GM18498 (cell line): ENCODE data around the gene LY6G6D.

Source experiments
- ATAC-seq: cut with Tn5 transposase; IDR thresholded peaks from one replicate; pipeline ENCODE4 v1.9.1; 2021; ENCODE audit warnings: mild to moderate bottlenecking, moderate library complexity; ENCODE audit not compliant: unreplicated experiment

Gene LY6G6D

DNA sequence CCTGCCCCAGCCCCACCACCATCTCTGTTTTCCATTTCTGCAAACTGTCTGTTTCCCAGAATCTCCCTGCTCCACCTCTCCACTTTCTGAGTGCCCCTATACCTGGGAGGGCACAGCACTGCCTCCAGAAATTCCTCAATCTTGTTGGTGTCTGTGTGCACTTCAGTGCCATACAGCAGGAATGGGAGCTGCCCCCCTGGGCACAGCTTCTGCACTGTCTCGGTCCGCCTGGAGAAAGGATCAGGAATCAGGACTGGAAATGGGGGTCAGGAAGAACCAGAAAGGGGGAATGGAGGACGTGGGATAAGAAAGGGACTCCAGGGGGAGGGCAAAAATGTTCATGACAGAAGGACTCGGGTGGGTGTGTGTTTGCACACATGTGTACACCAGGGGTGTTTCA lies 18.6 kb downstream of the LY6G6D start:
- ATAC-seq = no peak

DNA sequence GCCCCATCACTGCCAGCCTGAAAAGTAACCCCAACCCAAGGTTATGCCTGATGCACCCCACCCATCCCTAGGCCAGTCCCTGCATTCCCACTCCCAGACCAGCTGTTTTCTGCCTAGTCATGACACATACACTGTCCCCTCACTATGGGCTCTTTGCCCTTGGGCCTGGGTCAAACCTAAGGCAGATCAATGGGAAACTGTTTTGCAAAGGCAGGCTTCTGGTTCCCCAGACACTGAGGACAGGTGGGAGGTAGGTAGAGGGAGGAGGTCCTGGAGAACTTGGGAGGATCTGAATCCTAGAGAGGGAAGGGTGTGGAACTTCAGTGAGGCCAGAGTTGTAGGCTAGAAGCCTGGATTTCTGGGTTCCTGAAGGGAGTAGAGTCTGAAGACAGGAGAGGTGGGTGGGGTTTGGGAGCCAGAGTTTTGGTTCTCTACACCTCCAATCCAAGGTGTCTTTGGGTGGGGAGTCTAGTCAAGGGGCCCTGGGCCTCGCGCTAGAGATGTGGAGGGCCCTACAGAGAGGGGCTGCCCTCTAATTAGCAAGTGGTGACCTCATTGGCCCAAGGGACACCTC lies 19.2 kb downstream of the LY6G6D start:
- no peak for ATAC-seq

DNA sequence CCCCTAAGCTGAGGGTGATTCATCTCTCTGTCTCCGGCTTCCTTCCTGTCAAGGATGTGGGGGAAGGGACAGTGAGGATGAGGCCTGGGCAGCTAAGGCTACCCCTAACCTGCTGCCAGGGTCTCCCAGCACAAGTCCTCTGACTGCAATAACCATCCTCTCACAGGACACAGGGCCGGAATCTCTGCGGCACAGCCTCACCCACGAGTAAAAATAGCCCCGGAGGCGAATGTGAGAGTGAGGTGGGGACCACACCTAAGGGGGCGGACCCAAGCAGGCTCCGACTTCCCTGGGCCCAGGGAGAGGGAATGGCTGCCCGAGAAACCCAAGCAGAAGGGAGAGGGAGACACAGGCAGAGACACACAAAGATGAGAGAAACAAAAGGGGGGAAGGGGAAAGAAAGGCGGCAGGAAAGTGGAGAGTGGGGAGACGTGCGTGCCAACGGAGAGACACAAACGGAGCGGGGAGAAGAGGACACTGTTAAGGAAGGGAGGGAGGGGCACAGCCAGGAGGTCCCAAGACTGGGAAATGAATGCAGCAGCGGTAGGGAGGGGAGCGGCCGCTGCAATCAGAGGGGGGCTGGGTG lies 19.8 kb downstream of the LY6G6D start:
- ATAC-seq = no peak

DNA sequence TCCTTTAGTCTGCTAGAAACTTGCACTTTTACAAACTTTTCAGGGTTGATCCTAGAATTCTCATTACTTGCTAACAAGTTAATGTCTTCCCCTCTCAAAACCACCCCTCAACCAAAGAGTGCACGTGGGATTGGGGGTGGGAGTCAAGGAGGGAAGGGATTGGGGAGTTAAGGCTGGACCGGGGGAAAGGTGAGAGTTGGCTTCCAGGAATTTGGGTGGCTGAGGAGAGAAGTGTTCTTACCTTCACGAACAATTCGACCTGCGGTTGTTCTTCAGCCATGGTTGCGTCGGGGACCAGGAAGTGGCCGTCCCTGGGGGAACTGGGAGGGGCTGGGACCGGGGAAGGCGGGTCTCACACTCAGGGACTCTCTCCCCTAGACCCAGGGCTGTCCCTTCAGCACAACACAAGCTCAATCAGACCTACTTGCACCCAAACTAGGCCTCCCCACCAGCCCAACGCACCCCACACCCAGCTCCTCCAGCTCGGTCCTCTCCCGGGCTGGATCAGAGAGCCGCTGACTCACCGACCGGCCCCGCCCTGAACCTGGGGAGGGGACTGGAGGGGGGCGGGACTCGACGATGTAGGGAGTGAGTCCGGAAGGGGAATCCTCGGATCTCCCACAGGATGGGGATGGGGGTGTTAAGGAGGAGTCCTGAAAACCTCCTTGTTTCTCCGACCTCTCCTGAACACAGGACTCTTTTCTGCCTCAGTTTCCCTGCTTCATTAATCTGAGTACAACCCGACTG lies 21.0 kb downstream of the LY6G6D start, which contains the start of gene CLIC1:
TSS of gene CLIC1 (minus strand) at position 510 of the 747 bp plus-strand sequence. CDS start at position 280, 230 bp downstream.
- peak; percentile 32 for ATAC-seq

DNA sequence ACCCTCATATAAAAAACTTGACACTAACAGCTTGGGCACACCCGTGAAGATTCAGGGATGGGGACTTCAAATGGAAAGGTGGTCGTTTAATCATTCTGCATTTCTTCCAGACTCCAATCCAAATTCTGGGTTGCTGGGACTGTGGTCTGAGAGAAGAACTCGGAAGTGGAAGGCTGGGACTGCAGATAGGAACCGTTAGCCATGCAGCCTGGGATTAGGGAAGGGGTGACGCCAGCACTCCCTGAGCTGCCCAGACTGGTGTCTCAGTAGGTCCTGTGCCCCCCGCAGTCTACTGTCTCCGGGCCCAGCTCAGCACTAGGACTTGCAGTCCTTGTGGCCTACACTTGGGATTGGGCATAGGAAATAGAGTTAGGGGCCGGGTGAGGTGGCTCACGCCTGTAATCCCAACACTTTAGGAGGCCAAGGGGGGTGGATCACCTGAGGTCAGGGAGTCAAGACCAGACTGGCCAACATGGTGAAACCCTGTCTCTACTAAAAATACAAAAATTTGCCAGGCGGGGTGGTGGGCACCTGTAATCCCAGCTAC lies 21.7 kb downstream of the LY6G6D start:
- ATAC-seq = no peak

DNA sequence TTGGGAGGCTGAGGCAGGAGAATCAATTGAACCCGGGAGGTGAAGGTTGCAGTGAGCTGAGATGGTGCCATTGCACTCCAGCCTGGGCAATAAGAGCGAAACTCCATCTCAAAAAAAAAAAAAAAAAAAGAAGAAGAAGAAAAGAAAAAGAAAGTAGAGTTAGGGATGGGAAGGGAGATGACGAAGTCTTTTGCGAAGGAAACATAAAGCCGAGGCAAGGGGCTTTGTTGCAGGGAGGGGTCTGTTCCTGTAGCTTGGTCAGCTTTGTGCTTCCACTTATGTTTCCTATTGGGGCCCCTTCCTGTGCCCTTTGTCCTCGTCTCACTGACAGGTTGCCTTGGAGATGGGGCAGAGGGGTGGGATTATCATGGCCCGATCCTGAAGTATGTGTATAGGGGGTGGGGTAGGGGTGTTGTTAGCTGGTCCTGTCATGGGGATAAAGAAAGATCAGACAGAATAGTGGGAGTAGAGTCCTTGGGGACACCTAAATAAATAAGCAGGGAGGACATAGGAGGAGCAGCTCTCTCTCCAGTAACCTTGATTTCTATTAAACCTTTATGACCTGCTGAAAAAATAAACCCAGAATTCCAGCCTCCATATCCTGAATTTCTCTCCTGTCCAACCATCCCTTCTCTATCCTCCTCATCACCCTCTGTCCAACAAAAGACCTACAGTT lies 22.3 kb downstream of the LY6G6D start:
- ATAC-seq = no peak

DNA sequence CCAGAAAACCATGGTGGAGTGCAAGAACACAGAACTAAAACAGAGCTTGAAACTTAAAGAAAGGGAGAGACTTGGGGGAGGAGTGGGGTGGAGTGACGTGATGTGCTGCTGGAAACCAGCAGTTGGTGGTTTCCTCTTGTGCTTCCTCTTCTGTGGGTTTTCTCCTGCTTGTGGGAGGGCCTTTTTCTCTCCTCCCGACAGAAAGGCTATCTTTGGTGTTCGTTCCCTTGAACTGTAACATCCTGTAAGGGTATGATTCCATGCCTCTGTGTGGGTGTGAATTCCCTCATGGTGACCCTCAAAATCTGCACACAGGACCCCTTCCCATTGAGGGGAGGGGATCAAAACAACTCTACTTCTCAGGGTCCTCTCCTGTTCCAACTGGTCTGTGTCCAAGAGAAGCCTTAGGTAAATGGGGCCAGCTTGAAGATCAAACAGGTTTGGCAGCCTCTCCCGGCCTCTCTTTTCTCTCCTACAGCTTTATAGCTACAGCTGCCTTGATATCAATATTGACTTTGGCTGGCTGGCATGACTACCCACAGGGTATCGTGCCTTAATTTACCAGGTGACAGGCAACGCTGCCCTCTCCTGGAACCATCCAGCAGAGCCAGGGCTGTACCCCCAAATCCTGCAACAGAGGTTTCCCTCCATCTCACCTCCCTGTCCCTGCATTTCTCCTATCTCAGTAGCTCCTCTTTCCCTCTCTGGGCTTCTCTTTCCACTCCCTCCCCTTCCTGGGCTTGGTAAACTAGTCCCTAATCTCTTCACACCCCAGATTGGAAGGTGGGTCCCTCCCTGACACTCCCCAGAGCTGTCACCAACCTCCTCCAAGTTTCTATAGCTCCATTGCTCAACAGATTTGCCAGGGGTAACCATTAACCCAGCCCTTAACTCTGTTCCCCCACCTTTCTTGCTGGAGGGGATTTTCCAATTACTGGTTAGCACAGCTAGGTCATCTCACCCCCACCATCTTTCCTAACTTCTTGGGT lies 23.1 kb downstream of the LY6G6D start:
- no peak for ATAC-seq

DNA sequence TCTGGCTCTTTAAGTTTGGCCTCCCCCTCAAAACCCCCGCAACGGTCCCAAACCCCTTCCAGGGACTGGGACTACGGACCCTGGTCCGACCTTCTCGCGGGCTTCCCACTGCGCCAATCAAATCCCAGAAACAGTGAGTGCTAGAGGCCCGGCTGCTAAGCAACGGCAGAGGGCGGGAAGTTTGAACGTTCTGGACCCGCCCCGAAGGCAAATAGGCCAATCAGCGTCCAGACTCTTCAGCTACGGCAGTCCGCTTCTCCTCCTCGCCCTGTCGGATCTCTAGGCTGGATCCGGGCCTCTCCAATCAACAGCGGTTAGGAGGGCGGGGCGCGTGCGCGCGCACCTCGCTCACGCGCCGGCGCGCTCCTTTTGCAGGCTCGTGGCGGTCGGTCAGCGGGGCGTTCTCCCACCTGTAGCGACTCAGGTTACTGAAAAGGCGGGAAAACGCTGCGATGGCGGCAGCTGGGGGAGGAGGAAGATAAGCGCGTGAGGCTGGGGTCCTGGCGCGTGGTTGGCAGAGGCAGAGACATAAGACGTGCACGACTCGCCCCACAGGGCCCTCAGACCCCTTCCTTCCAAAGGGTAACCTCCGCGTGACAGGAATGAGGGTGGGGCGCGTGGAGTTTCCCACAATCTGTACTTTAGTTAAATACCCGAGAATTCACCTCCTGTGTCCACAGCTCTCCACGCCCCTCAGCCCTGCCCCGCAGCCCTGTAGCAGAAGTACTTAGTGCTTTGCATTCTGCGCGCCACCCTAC lies 24.7 kb downstream of the LY6G6D start, which contains the start of gene MSH5:
TSS of gene MSH5 (plus strand) at position 367 of the 758 bp plus-strand sequence. CDS start 462 bp downstream, outside the sequence.
- peak; percentile 80 for ATAC-seq

DNA sequence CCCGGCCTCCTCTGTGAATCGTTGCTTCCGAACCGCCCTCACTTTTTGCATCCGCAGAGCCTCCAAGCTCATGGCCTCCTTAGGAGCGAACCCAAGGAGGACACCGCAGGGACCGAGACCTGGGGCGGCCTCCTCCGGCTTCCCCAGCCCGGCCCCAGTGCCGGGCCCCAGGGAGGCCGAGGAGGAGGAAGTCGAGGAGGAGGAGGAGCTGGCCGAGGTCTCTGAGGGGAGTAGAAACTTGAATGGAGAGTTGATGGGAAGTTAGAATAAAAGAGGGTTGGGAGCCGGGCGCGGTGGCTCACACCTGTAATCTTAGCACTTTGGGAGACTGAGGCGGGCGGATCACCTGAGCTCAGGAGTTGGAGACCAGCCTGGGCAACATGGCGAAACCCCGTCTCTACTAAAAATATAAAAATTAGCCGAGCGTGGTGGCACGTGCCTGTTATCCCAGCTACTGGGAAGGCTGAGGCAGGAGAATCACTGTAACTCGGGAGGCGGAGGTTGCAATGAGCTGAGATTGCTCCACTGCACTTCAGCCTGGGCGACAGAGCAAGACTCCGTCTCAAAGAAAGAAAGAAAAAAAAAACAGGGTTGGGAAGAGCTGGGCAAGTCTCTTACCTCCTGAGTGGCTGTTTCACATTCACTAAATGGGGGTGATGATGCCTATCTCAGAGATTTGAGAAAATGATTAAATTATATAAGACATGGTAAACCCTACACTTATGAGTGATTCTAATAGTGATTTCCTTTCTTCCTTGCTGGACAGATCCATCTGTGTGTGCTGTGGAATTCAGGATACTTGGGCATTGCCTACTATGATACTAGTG lies 25.5 kb downstream of the LY6G6D start:
- ATAC-seq = no peak

DNA sequence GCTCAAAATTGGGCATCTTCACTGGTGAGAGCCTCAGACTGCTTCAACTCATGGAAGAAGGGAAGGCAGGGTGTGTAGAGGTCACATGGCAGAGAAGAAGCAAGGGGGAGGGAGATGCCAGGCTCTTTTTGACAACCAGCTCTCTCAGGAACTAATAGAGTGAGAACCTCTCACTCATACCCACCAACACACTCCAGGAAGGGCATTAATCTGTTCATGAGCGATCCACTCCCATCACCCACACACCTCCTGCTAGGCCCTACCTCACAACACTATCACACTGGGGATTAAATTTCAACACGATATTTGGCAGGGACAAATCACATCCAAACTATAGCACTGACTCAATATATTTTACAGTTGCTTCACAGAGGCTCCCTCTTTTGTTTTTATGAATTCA lies 26.7 kb downstream of the LY6G6D start:
- no peak for ATAC-seq

DNA sequence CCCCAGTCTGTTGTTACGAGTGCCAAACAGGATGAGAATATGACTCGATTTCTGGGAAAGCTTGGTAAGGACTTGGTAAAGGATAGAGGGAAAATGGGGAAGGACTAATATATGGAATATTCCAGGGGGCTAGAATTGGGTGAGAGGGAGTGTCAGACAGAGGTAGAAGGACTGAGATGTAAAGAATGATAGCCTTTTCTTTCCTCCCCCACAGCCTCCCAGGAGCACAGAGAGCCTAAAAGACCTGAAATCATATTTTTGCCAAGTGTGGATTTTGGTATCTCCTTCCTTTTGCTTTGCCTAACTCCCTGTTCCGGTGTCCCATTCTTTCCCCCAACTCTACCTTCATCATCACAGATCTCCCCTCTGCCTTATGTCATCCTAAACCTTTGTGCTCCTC lies 27.7 kb downstream of the LY6G6D start:
- no peak for ATAC-seq

DNA sequence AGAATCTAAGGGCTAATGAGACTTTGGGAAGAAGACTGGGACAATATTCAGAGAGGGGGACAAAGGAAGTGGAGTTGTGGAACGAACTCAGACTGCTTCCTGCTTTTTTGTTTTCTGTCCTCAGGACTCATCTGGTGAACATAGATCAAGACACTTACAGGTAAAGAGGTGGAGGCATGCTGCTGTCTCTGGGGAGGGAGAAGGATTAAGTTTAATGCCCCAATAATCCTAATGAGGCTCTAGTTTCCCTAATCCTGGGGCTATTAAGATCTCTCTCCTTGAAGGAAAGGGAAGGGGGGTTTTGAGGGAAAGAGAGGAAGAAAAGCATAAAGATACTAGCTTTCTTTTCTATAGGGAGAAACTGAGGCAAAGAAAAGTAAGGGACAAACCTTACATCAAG lies 29.3 kb downstream of the LY6G6D start:
- no peak for ATAC-seq

DNA sequence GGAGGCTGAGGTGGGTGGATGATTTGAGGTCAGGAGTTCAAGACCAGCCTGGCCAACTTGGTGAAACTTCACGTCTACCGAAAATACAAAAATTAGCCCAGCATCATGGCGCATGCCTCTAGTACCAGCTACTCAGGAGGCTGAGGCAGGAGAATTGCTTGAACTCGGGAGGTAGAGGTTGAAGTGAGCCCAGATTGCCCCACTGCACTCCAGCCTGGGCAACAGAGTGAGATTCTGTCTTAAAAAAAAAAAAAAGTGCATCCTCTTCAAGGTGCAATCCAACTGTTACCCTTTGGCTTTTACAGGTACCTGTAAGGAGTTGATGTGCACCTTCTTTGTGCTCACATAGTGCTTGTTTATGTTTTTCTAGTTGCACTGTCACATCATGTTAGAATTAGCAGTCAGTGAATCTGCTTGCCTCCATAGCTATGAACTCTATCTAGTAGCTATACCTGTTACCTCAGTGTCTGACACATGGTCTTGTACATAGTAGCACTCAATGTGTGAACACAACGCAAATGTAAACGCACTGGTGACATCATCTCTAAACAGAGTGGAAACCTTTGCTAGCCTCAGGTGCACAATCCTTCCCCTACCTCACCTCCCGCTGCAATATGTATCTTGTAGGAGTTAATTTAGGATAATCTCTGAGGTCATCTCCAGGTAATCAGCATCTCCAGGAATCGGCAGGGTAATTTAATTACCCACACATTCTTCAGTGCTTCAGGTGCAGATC lies 34.3 kb downstream of the LY6G6D start:
- no peak for ATAC-seq

DNA sequence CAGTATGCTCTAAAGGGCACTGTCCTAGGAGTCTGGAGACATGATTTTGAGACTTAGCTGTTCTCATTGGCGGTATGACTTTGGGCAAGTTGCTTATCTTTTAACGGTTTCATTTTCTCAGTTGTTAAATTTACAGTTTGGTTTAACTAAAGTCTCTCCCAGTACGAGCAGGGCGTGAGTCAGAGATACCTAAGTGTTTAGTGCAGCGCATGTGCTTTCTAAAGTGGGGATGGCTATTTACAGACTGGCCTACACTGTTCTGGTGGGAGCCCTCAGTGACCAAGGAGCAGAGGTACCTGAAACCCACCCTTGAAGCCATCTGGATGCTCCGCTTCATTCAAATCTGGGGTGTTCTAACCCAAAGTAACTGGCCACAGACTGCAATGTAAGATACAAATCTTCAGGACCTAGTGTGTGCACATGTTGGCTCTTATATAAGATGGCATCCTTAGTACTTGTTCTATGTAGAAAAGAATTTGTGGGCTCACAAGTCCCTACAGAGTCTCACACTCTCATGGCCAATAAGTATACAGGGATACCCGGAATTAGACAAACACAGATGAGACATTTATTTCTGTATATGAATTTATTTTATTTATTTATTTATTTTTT lies 35.4 kb downstream of the LY6G6D start:
- ATAC-seq = no peak

DNA sequence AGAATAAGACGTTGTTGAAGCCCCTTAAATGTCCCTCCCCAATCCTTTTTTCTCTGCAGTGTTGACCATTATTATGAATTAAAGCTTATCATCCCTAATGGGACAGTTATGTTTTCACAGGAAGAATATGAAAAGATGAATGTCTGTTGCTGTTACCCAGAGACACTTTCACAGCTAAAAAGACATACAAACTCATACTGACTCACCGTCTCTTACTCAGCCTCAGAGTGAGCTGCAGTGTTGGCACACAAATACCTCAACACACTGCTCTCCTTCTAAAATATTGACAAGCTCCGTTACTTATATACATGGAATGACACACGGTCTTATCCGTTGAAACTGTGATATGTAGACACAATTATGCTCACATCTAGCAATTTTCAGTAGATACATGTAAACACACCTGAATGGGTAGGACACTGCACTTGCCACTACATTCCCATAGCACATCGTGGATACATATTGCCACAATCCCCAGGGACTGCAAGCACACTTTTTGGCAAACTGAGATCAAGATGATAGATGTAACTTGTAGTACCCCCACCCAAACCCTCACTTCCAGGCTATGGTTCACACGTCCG lies 37.7 kb downstream of the LY6G6D start:
- no peak for ATAC-seq

DNA sequence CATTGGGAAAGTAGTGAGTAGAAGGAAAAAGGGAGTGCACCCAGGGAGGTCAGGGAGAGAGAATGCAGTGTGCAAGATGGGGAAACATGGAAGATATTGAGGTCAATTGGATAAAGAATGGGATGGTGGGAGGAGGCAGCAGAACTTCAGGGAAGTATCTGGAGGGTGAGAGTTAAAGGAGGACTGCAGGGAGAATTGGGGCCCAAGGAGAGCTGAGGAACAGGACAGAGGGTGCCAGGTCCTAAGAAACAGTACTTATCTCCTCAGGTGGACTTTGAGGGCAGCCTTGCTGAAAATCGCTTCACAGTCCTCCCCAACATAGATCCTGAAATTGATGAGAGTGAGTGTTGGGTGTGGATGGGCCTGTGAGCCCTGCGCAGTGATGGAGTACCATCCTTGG lies 43.1 kb downstream of the LY6G6D start:
- no peak for ATAC-seq

DNA sequence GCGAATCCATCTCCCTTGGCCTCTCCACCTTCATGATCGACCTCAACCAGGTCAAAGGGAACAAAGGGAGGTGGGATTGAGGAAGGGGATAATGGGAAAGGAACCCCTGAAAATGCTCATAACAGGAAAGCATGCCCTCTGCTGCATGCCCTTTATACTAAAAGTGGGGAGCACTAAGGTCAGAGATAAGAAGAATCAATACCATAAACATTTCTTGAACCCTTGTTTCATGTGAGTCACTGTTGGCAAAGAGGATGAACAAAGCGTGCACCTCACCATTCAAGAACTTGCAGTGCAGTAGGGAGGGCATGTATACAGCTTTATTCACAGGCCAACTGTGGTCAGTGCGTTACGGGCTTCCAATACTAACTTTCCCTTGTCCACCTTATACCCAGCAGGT lies 45.6 kb downstream of the LY6G6D start:
- no peak for ATAC-seq
